ENCODE data around the gene LMBRD1. TPM values are rescaled to one million over a fixed set of nuclear protein-coding genes. Genes with fewer than 3 reads are reported as not detected.
A peak's percentile ranks its signal among the peaks of the same experiment; 100 is the strongest.
"Not testable (repeated sequence)": the region's sequence is repeated elsewhere in the genome, so short reads cannot be mapped to it uniquely, and the experiment has no call there.

The LMBRD1 gene
- total and polyA plus RNA-seq, 12 donors, result 35.6 to 63.8 (median 46.5) TPM

- no peak overlapping the region for H3K27ac ChIP-seq
- 80 to 86% methylated on average over 1 of the region's 1 CpG for WGBS, 2 donors
- peak in 1 of 8 donors; percentile 18 for ATAC-seq
Observed at GRCh38 chr6:69825904-69826303, 29.1 kb upstream of the LMBRD1 start.

DNA sequence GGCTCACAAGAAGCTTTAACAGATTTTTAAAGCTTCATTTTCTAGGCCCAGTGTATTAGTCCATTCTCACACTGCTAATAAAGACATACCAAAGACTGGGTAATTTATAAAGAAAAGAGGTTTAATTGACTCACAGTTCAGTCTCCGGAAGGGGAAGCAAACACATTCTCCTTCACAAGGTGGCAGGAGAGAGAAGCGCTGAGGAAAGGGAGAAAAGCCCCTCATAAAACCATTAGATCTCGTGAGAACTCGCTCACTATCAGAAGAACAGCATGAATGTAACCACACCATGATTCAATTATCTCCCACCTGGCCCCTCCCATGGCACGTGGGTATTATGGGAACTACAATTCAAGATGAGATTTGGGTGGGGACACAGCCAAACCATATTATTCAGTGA lies 27.5 kb upstream of the LMBRD1 start:
- H3K36me3 ChIP-seq; H3K9me3 ChIP-seq; DNase-seq; H3K4me1 ChIP-seq; intact Hi-C loops (cut with DNase I); ATAC-seq; H3K27me3 ChIP-seq; H3K27ac ChIP-seq; H3K4me3 ChIP-seq: not testable (repeated sequence)
- WGBS, 2 donors, result 76 to 79% methylated on average over 5 of the region's 5 CpGs

More at GRCh38 chr6:69825904-69826303, 29.1 kb upstream of the LMBRD1 start:
- no peak for DNase-seq
- Histone ChIP-seq H3K9me3 (no peaks in the 10 kb centered on the region), H3K4me3 (no peak overlapping the region), H3K4me1 (no peaks in the 10 kb centered on the region), H3K36me3 (no peaks in the 10 kb centered on the region), H3K27me3 (no peaks in the 10 kb centered on the region)
- intact Hi-C loops (cut with DNase I), result no loop called here
- no peak for TF ChIP-seq CTCF (IDR thresholded peaks at IDR 0.05)

- Histone ChIP-seq H3K4me1 (peaks cover 0 to 12% (median 0%) of the 10 kb centered on the region in 9 donors), H3K4me3 (no peak overlapping the region), H3K27me3 (no peaks in the 10 kb centered on the region), H3K9me3 (no peaks in the 10 kb centered on the region), H3K36me3 (no peaks in the 10 kb centered on the region), H3K27ac (no peak overlapping the region)
- no peak for DNase-seq
- intact Hi-C loops (cut with DNase I), result no loop called here
- no peak for ATAC-seq
- 80 to 91% methylated on average over 1 of the region's 1 CpG for WGBS, 2 donors
- TF ChIP-seq CTCF (IDR thresholded peaks at IDR 0.05), result no peak
Observed at GRCh38 chr6:69820438-69820837, 23.6 kb upstream of the LMBRD1 start.

GRCh38 chr6:69820018-69820417 lies 23.2 kb upstream of the LMBRD1 start:
- Histone ChIP-seq H3K27ac (no peak overlapping the region), H3K4me1 (peaks cover 0 to 13% (median 0%) of the 10 kb centered on the region in 9 donors), H3K27me3 (no peaks in the 10 kb centered on the region), H3K9me3 (no peaks in the 10 kb centered on the region), H3K36me3 (no peaks in the 10 kb centered on the region), H3K4me3 (no peak overlapping the region)
- ATAC-seq (no peak), DNase-seq (no peak)
- intact Hi-C loops (cut with DNase I), result no loop called here
- 94 to 96% methylated on average over 1 of the region's 1 CpG for WGBS, 2 donors
- no peak for TF ChIP-seq CTCF (IDR thresholded peaks at IDR 0.05)

- intact Hi-C loops (cut with DNase I), result no loop called here
- no peak overlapping the region for H3K4me3 ChIP-seq
- no peaks in the 10 kb centered on the region for H3K27me3 ChIP-seq
- no peak overlapping the region for H3K27ac ChIP-seq
- H3K36me3 ChIP-seq, result no peaks in the 10 kb centered on the region
- H3K9me3 ChIP-seq, result no peaks in the 10 kb centered on the region
- DNase-seq, result no peak
- WGBS, 2 donors, result 86 to 92% methylated on average over 4 of the region's 4 CpGs
- no peak for TF ChIP-seq CTCF (IDR thresholded peaks at IDR 0.05)
- no peak for ATAC-seq
- H3K4me1 ChIP-seq, result peaks cover 0 to 21% (median 0%) of the 10 kb centered on the region in 9 donors
Observed at GRCh38 chr6:69819138-69819537, 22.3 kb upstream of the LMBRD1 start.

All from heart right ventricle (tissue), 16 donors.